HT1080 (cell line): ENCODE measurements around the gene ATXN7L2. TPM values are rescaled to one million over a fixed set of nuclear protein-coding genes. Genes with fewer than 3 reads are reported as not detected.
A peak's percentile ranks its signal among the peaks of the same experiment; 100 is the strongest.

ENCODE experiments used
- DNase-seq: peaks from one replicate; pipeline ENCODE4 v3.0.0-alpha.2; 2015; ENCODE audit warnings: low read depth
- total RNA-seq: library from RNA; depleted of rRNA; stranded (reverse); fragments of >200 nt; shearing (Covaris generic); gene quantifications from 2 replicates; pipeline ENCODE4 v1.2.3, GENCODE V29; 2014

Gene ATXN7L2
- total RNA-seq, 1 experiment from 2014 or later, result 11.1 TPM

DNA sequence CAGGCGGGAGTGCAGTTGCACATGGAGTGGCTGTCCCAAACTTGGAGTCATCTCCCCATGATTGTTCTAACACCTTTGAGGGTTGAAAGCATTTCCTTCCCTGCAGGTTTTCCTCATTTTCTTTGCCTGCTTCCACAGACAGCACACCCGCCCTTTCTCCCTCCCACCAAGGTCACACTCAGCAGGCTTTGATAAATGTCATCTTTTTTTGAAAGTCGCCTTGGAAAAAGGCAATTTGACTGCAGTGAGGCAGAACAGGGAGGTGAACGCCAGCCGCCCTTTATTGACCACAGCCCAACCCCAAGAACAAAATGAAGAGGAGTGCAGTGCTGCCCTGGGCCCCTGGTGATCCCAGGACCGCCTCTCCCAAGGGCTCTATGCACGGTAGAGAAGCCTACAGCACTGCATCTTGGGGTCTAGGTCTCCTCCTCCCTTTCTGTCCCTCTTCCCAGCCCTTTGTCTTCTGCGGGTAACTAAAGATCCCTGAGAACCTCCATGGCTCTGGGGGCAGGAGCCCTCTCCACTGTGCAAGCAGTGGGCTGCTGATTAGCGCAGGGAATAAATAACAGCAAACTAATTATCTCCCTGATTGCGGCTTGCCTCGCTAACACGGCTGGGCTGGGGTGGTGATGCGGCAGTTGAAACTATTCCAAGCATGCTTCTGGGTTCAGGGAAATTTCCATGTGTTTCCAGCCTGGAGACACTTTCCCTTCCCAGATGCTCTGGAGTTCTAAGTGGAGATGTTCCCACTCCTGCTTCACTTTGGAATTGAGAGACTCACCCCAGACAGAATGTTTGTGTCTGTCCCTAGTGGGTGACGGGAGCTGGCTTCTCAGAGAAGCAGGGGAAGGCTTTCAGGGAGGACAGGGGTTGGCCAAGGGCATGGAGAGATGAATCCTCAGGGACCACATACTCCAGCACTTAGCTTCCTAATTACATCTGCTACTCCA is 37.6 kb downstream of the ATXN7L2 start:
- no peak for DNase-seq

DNA sequence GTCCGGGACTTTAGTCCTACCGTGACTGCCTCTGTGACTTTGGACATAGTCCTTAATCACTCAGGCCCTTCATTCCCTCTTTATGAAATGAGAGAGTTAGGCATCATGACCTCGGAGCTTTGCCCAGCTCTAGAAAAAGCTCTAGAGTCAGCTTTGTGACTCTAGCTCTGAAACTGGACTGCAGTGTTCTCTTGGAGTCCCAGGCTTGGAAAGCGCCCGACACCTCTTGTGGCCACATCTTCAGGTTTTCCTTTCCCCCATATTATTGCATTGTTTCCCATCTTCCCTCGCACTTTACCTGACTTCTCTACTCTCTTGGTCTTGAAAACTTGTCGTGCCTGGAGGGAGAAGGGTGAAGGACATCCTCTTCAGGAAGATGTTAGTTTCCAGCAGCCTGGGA is 38.3 kb downstream of the ATXN7L2 start:
- DNase-seq, result no peak

DNA sequence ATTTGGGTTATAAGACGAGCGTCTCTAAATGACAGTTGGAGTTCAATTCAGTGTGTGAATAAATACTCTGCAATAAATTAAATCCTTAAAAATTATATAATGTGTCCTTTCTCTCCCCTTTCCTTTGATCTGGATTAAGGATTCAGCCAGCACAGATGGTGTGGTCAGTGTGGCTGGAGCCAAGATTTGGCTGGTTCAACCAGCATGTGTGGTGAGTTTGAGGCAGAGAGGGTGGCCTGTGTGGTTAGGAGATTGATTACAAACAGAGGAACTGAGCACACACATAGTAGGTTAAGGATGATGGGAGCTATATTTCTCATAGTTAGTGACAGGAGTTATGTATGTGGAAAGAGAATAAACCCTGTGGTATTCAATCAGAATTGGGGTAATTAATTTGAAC is 40.0 kb downstream of the ATXN7L2 start:
- DNase-seq, result no peak

DNA sequence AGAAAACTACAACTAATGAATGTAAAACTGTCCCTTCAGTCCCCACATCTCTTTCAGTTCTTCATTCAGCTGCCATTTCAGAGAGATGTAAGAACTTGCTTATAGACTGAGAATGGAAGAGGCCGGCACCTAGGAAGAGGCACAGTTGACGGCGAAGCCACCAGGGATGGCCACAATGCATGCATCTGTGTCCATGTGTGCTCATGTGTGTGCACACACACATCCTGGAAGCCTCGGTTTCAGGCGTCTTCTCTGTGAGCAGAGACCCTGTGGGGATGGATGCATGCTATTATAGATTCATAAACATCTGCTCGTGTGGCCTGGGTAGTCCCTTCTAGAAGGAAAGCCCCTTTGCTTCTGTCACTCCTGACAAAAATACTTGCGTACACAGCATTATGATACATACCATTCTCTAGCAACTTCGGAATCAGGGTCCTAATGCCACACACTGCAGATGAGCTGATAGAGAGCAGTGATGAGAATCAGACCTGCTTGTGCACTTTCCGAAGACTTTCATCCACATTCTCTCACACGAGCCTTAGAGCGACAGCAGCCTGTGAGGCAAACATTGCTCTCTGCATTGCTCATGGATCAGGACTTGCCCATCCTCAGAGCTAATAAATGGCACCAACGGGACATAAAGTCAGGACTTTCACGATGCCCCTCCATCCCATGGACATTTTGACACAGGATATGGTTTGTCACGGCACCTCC is 43.5 kb downstream of the ATXN7L2 start:
- DNase-seq, result no peak

DNA sequence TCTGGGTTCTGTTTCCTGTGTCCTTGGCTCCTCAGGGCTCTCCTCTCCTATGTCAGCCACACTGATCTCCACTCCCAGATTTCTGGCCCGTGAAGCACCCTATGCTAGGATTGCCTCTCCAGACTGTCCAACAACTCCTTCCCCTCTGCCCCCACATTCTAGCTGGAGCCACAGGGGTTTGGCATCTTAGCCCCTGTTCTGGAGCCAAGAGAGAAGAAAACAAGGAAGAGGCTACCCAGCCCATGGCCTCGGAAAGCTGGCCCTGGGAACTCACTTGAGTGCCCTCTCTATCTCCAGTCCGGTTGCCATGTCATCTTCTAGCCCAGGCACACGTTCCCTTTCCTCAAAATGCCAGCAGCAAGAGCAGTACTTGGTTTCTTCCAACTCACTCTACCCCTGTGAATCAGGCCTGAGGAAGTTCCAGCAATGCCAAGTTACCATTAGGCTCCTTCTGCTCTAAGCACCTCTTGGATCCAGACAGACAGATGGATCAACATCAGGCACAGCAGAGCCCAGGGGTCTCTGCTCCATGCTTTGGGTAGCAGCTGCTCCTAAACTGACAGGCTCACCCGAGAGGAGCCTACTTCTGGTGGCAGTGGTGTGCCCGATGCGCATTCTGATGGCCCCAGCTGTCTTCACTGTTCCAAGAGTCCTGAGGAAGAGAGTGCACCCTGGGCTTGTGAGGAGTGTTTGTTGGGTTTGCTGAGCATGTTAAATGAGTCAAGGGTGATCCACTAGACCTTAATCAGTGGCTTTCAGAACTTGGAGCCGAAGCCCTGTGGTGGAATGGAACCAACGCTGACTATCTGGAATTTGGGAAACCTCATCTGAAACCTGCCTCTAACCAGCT is 44.4 kb downstream of the ATXN7L2 start:
- DNase-seq, result no peak

DNA sequence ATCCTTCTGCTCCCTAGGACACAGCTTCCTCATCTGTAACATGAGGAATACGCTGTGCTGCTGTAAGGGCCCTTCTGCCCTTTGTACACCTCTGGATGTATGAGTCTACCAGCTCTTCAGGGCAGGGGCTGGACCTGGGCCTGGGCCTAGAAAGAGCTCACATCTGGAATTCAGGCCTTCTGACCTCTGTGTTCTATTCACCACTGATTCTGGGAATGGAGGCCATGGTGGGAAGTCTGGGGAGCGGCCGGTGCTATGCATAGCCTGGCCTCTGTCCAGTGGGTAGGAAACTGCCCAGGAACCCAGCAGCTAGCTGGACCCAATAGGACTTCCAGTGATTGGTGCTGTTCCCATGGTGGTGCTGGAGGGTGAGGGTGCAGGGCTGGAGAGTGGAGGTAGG is 45.0 kb downstream of the ATXN7L2 start:
- DNase-seq, result no peak

DNA sequence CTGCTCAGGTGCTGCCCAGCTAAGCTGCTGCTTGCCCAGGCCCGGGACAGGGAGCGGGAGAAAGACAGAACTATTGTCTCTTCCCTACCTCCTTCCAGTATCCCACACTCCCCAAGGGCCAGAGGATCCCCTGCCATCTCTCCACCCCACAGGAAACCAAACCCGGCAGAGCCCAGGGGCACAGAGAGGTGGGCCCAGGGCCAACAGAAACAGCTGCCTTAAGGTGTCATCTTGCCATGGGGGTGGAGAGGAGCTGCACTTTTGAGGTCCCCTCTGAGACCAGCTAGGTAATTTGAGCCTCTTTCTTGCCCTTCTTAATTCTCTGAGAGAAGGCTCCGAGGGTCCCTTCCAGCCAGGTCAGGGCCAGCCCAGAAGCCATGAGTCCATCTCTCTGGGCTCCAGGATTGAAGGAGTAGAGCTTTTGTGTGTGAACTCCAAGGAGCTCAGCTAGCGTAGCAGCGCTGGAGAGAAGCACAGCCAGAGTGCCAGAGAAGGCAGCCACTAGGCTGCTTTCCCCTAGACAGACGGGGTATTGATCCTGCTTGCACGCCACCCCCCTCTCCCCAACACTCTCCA is 46.3 kb downstream of the ATXN7L2 start:
- peak; percentile 24 for DNase-seq

DNA sequence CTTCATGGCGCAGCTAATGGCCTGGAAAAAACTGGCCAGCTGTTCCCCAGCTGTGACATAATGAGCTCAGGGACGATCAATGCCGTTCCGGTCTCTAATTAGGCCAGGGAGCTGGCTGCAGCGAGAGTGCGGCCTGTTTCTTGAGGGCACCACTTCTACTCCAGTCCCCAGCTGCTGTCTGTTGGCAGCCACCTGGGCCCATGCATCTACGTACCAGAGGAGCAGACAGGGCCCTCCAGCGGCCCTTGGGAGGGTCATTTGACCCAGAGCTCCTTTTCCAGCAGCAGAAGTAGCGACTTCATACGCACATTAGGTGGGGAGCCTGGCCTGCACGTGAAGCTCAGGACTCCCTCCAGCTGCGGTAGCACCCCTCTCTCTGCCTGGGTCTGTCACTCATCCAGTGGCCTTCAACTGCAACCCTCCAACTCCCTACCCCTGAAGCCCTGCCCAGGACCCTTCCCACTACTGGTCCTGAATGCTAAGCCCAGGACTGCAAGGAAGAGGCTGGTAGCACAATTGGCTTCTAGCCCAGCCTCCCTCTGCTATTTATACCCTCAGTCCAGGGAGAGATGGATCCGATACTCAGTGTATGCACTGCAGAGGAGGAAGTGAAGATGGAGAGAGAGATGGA is 46.9 kb downstream of the ATXN7L2 start:
- DNase-seq, result no peak

DNA sequence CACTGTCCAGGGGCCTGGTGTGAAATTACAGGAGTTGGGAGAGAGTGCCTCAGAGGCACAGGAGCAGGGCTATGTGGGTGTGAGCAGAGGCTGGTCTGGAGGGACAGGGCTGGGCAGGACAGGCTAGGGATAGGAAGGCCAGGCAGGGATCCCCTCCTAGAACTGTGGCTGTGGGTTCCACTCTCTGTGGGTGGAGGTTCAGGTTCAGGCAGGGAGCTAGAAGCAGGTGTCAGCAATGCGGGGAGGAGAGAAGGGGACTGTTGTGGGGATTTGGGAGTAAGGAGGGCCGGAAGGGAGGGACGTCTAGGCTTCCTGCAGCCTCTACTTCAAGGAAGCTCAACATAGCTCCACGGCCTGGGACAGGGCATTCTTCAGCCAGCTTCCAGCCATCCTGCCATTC is 47.7 kb downstream of the ATXN7L2 start:
- DNase-seq, result no peak

DNA sequence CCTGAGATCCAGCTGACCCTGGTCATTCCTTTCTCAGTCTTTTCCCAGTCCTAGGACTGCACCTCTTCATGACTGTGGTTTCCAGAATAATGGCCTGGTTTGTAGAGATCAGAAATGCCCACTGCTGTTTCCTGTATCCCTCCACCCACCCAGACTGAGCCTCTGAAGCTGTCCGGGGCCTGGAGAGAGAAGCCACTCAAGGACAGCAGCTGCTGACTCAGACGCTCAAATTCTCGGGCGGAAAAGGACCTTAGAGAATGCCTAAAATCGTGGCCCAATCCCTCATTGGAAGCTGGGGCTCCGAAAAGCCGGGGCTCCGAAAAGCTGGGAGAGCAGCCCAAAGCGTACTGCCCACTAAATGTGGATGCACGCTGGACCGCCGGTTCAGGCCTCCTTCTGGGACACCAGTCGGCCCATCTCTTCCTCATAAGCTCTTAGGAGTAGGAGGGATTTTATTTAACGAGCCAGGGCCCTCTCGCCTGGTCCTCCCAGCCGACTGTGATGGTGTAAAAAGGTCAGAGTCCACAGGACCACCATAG is 48.2 kb downstream of the ATXN7L2 start:
- DNase-seq, result no peak

DNA sequence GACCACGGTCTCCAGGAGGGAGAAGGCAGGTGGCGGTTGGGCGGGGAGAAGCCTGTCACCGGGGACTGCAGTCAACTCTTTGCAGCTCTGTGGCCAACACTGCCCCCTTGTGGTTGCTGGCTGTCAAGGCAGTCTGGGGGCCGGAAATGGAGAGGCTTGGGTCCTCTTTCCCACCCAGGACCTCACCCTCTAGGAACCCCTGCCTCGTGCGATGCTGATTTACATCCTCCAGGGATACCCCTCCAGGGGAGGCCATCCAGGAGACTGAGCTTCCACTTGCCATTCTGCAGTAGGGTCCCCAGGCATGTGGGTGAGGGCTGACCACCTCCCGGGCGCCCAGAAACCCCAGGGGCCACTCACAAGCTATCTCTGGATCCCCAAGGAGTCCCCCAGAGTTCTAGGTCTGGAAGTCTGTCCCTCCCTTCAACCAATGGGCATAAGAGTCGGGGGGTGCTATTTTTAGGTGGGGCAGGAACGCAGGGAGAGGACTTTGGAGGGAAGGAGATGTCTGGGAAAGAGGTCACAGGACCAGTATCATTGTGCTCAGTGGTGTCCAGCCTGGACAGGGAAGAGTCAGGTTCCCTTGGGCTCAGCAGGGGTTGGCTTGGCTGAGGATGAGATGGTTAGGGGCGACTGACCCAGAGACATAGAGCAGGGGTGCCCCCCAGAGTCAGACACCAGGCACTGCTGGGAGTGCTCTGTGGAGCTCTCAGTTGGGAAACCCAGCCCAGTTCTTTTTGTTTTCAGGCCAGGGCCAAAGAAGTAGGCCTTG is 48.8 kb downstream of the ATXN7L2 start:
- peak; percentile 74 for DNase-seq

DNA sequence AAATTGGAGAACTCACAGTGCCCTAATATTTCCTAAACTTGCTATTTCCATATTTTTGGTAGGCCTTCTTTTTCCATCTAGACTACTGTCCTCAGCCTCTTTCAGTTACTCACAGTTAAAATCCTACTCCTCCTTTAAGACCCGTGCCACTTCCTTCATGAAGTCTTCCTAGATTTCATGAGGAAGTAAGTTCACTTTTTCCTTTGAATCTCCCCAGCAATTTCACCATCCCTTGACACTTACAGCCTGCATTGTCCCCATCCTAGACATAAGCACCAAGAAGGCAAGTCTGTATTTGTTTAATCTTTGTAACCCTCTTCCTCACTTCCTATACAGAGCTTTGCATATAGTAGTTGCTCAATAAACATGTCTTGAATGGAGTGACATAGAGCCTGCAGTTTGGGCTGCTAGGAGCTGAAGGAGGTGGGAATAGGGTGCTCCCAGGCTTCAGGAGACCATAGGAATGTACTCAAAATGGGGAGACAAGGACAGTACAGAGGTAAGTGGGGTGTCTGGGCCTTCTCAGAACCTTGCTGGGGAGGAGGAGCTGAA is 50.7 kb downstream of the ATXN7L2 start:
- no peak for DNase-seq

DNA sequence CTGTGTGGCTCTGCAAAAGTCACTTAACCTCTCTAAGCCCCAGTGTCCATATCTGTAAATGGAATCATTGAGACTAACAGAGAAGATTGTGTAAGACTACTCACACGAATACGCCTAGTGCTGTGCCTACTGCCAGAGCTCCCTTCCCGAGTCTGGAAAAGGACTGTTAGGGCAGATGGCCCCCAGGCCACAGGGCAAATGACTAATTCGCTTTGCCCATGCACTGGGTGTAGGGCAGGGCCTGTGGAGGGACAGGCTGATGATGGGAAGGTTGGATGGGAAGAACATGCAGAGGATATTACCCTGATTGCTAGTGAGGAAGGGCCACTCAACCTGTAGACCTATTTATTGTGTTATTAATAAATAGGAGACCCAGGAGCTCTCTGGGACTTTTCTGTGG is 51.8 kb downstream of the ATXN7L2 start:
- DNase-seq, result no peak

DNA sequence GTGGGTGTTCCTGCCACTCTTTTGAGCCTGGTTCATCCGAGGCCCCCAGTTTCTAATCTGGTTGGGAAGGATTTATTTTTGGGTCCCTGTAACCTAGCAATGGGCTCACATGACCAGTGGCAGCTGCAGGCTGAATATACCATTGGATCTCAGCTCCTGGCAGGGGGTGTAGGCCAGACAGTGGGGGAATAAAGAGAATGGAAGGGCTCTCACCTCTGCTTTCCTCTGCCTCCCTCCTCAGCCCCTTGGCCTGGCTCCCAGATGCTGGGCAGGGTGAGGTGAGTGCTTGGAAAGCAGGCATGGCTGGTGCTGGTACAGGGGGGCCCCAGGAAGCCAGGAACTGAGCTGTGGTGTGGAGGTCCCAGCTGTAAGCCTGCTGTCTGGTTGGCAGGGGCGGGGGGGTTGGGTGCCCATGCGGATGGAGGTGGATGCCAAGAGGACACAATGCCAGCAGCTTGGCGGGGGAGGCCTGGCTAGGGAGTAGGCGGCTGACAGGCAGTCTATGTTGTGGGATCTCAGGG is 52.3 kb downstream of the ATXN7L2 start:
- no peak for DNase-seq

DNA sequence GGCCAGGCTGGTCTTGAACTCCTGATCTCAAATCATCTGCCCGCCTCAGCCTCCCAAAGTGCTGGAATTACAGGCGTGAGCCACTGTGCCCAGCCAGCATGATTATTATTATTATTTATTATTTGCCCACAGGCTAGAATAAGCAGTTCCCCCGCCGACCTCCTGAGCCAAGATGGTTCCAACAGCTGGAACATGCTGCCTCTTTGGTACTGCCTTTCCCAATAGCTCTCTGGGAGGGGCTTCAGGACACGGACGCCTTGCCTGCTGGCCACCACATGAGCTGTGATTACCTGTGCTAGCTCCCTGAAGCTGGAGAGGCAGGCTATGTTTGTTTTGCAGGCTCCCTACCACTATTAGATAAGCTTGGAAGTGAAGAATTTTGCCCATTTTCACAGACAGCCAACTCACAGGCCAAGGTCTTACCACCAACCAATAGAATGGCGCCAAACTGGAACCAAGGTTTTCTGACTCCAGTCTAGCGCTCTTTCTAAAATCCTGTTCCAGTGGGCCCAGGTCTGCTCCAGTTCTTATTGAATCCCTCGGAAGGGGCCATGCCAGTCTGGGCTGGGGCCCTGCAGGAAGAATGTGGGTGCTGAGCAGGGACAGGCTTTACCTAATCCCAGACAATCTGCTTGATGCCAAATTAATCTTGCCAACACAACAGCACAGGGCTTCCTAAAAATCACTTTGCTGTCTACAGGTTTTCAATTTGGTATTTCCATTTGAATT is 53.9 kb downstream of the ATXN7L2 start:
- no peak for DNase-seq

DNA sequence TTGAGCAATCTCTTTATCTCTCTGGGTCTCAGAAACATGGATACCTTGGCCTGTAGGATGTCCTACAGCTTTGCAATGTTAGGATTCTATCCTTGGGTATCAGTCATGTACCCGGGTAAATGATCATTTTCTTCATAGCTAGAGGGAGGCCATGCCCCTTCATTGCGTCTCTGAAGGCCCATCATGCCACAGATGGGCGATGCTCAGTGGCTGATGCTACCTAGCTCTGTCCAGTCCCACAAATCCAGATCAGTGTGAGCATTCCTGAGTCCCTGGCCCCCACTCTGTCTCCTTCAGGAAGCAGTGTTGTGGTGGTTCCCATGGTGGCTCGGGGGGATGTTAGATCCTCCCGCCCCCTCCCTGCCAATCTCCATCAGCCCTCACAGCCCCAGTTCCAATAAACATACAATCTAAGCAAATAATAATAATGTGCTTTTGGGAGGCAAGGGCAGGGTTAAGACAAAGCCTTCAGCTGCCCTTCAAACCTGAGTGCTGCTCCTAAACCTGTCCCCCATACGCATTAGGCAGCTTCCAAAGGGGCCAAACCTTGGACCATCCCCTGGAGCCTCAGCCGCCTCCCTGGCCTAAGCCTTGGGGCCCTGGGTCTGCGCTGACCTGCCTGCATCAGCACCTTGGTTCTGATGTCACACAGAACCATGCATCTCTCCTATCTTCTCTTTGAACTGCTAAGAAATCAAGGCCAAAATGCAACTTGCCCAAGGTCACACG is 55.3 kb downstream of the ATXN7L2 start:
- no peak for DNase-seq

DNA sequence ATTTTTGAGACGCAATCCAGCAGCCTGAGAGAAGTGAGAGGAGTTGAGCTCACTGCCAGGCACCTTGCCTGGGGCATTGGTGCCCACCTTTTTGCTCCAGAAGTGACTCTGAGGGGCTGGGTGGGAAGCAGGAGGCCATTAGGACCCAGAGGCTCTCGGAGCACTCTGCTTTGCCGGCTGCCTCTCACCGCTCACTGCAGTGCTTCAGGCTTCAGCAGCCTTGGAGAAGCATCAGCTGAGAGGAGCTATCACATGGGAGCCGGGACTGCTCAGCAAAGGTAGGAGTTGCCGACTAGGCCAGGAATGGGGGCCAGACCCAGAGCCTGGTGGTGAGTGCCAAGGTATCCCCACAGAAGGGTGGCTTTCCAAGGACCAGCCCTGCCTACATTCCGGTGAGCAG is 56.0 kb downstream of the ATXN7L2 start, which contains the start of gene GPR61:
TSS of gene GPR61 (plus strand) at position 197 of the 400 bp plus-strand sequence. CDS start 3,151 bp downstream, outside the sequence.
- no peak for DNase-seq

DNA sequence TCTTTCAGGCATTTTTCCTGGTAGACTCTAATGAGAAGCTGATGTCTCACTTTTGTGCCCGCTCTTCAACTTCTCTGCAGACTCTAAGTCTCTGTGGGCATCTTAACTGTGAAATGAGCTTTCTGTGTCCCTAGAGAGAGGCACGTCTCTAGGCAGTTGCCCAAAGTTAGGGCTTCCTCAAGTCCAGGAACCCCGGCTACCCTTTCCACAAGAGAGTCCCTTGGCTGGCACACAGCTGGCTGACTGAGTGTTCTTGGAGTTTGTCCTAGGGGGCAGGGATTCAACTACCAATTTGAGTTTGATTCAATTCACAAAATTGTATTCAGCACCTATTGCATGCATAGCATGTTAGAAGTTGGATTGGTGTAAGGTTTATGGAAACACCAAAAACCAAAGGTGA is 57.4 kb downstream of the ATXN7L2 start:
- DNase-seq, result no peak
